H1 (cell line): ENCODE data around the gene NXT1. TPM values are rescaled to one million over a fixed set of nuclear protein-coding genes. Genes with fewer than 3 reads are reported as not detected.

Experiments used
- CTCF ChIA-PET: fragments of 300-600 bp; sonication (Branson Sonifier 250); formaldehyde crosslinking; loops from one replicate; lab custom pipeline; 2021; ENCODE audit not compliant: partially characterized antibody; lab: Charles Lee
- POLR2A ChIA-PET: fragments of 300-600 bp; sonication (Branson Sonifier 250); formaldehyde crosslinking; loops from one replicate; lab custom pipeline; 2021; ENCODE audit warnings: inconsistent platforms; ENCODE audit not compliant: partially characterized antibody; lab: Charles Lee
- DNase-seq, 2 experiments: peaks; one replicate each; pipeline versions ENCODE4 v3.0.0 to v3.0.0-alpha.2; 2010 to 2022; ENCODE audit warnings: low spot score in 2 of 2, low read depth in 1 of 2, mixed read lengths in 1 of 2
- FAIRE-seq: peaks from 2 replicates; lab custom pipeline; 2011; peaks lifted over from hg19 to GRCh38; lab: Jason Lieb, UNC
- H2AFZ ChIP-seq: 2 replicates; pipeline ENCODE4 v1.8.1; 2012; ENCODE audit warnings: low read length, inconsistent platforms
- H2AK5ac ChIP-seq: 2 replicates; pipeline ENCODE4 v1.6.1; 2013; ENCODE audit warnings: low read depth, low read length
- H2BK120ac ChIP-seq: replicated peaks from 2 replicates; pipeline ENCODE3; 2013; ENCODE audit warnings: low read depth, low read length, inconsistent platforms
- H2BK12ac ChIP-seq: 2 replicates; pipeline ENCODE4 v1.6.1; 2013; ENCODE audit warnings: low read depth, low read length
- H2BK15ac ChIP-seq: 2 replicates; pipeline ENCODE4 v1.6.1; 2013; ENCODE audit warnings: low read length
- H2BK20ac ChIP-seq: 2 replicates; pipeline ENCODE4 v1.6.1; 2013; ENCODE audit warnings: low read length
- H2BK5ac ChIP-seq: 2 replicates; pipeline ENCODE4 v1.6.1; 2013; ENCODE audit warnings: low read depth, low read length
- H3K14ac ChIP-seq: 2 replicates; pipeline ENCODE4 v1.6.1; 2013; ENCODE audit warnings: inconsistent platforms; ENCODE audit not compliant: insufficient read length
- H3K18ac ChIP-seq: 2 replicates; pipeline ENCODE4 v1.6.1; 2013; ENCODE audit warnings: low read length; ENCODE audit errors: extremely low read depth
- H3K23ac ChIP-seq: 2 replicates; pipeline ENCODE4 v1.6.1; 2013; ENCODE audit warnings: inconsistent platforms; ENCODE audit not compliant: insufficient read length
- H3K23me2 ChIP-seq: 2 replicates; pipeline ENCODE4 v1.6.1; 2013; ENCODE audit warnings: low read depth, low read length
- H3K27ac ChIP-seq: 2 replicates; pipeline ENCODE4 v1.6.1; 2011; ENCODE audit warnings: low read depth, low read length, inconsistent platforms
- H3K27me3 ChIP-seq, 4 experiments: replicated peaks in 1 of 4; 1 replicate in 1 of 4; 2 replicates in 3 of 4; pipeline versions ENCODE4 v1.6.1 to v1.8.1; 2011 to 2013; ENCODE audit warnings: low read length in 3 of 4, mild to moderate bottlenecking in 3 of 4, inconsistent platforms in 2 of 4, mixed read lengths in 2 of 4, moderate library complexity in 1 of 4; ENCODE audit not compliant: control insufficient read depth in 3 of 4, insufficient read depth in 3 of 4; ENCODE audit errors: extremely low read depth in 1 of 4
- H3K36me3 ChIP-seq, 4 experiments: 2 replicates each; pipeline versions ENCODE4 v1.6.1 to v1.8.1; 2011 to 2013; ENCODE audit warnings: mild to moderate bottlenecking in 4 of 4, low read length in 3 of 4, moderate library complexity in 2 of 4, control low read depth in 1 of 4, inconsistent platforms in 1 of 4; ENCODE audit not compliant: insufficient read depth in 4 of 4, control insufficient read depth in 2 of 4
- H3K4ac ChIP-seq: replicated peaks from 2 replicates; pipeline ENCODE3; 2013; ENCODE audit warnings: low read length, low read depth, mixed read lengths, inconsistent platforms; ENCODE audit not compliant: insufficient read length
- H3K4me1 ChIP-seq, 4 experiments: replicated peaks in 1 of 4; 1 replicate in 1 of 4; 2 replicates in 3 of 4; pipeline versions ENCODE4 v1.6.1 to v1.8.1; 2011 to 2013; ENCODE audit warnings: low read length in 3 of 4, inconsistent platforms in 2 of 4, mixed read lengths in 1 of 4; ENCODE audit not compliant: insufficient read depth in 4 of 4, control insufficient read depth in 3 of 4
- H3K4me2 ChIP-seq, 2 experiments: 2 replicates each; pipeline versions ENCODE4 v1.6.1 to v1.8.1; 2011 to 2013; ENCODE audit warnings: low read depth in 2 of 2, low read length in 2 of 2, control low read depth in 1 of 2, inconsistent platforms in 1 of 2, mild to moderate bottlenecking in 1 of 2; ENCODE audit not compliant: insufficient read depth in 1 of 2
- H3K4me3 ChIP-seq, 4 experiments: fragments of 200-600, 300-600 bp in 1 of 4; sonication (generic), shearing (Covaris generic), sonication (Bioruptor Twin) in 1 of 4; 2 replicates each; pipeline versions ENCODE4 v1.5.1 to v1.8.1; 2011 to 2016; ENCODE audit warnings: low read length in 4 of 4, low read depth in 3 of 4, control low read depth in 2 of 4, inconsistent platforms in 2 of 4, mild to moderate bottlenecking in 2 of 4, mixed read lengths in 1 of 4, moderate library complexity in 1 of 4; ENCODE audit not compliant: insufficient read depth in 2 of 4; ENCODE audit errors: extremely low read depth in 1 of 4
- H3K56ac ChIP-seq: replicated peaks from 2 replicates; pipeline ENCODE3; 2013; ENCODE audit warnings: low read depth, mild to moderate bottlenecking, mixed read lengths, low read length, inconsistent platforms; ENCODE audit not compliant: insufficient read length
- H3K79me1 ChIP-seq: 2 replicates; pipeline ENCODE4 v1.6.1; 2013; ENCODE audit warnings: low read depth, low read length, control low read depth
- H3K79me2 ChIP-seq, 2 experiments: 2 replicates each; pipeline versions ENCODE4 v1.6.1 to v1.8.1; 2012 to 2013; ENCODE audit warnings: low read length in 2 of 2, mild to moderate bottlenecking in 2 of 2, inconsistent platforms in 1 of 2; ENCODE audit not compliant: insufficient read depth in 2 of 2, control insufficient read depth in 1 of 2
- H3K9ac ChIP-seq, 4 experiments: replicated peaks in 1 of 4; 1 replicate in 1 of 4; 2 replicates in 3 of 4; pipeline versions ENCODE4 v1.6.1 to v1.8.1; 2011 to 2013; ENCODE audit warnings: low read depth in 3 of 4, low read length in 3 of 4, control low read depth in 2 of 4, mild to moderate bottlenecking in 2 of 4, moderate library complexity in 2 of 4, inconsistent platforms in 1 of 4; ENCODE audit errors: extremely low read depth in 1 of 4
- H3K9me3 ChIP-seq, 2 experiments: 2 replicates each; pipeline versions ENCODE4 v1.6.1 to v1.8.1; 2012 to 2013; ENCODE audit warnings: mild to moderate bottlenecking in 2 of 2, moderate library complexity in 2 of 2, control low read depth in 1 of 2, inconsistent platforms in 1 of 2, low read depth in 1 of 2, low read length in 1 of 2, mixed read lengths in 1 of 2; ENCODE audit not compliant: insufficient read depth in 2 of 2
- H4K20me1 ChIP-seq, 2 experiments: replicated peaks in 1 of 2; 2 replicates each; pipeline versions ENCODE3 to v1.8.1; 2011 to 2013; ENCODE audit warnings: inconsistent platforms in 2 of 2, low read length in 2 of 2, mild to moderate bottlenecking in 1 of 2; ENCODE audit not compliant: insufficient read depth in 2 of 2, control insufficient read depth in 1 of 2
- H4K5ac ChIP-seq: 2 replicates; pipeline ENCODE4 v1.6.1; 2013; ENCODE audit warnings: low read length, low read depth, mixed read lengths, inconsistent platforms; ENCODE audit not compliant: insufficient read length
- H4K8ac ChIP-seq: 2 replicates; pipeline ENCODE4 v1.8.0; 2013; ENCODE audit warnings: mild to moderate bottlenecking, moderate library complexity, low read length, inconsistent platforms; ENCODE audit not compliant: insufficient read depth; ENCODE audit errors: extremely low read depth
- H4K91ac ChIP-seq: replicated peaks from 2 replicates; pipeline ENCODE3; 2013; ENCODE audit warnings: low read length, mixed read lengths, inconsistent platforms; ENCODE audit not compliant: insufficient read length
- BCL11A ChIP-seq, 2 experiments: IDR thresholded peaks; one replicate each; pipeline ENCODE4 v1.6.1; 2011; ENCODE audit warnings: low read depth in 2 of 2, low read length in 2 of 2, mild to moderate bottlenecking in 2 of 2
- JUND ChIP-seq: IDR thresholded peaks from 2 replicates; pipeline ENCODE4 v1.6.1; 2011; ENCODE audit warnings: mild to moderate bottlenecking, improper control_type of control experiment, low read length
- PHF8 ChIP-seq: fragments of 200-600 bp; sonication (generic); conservative IDR thresholded peaks from 2 replicates; pipeline ENCODE4 v1.7.1; 2012; ENCODE audit warnings: low read depth, mild to moderate bottlenecking, inconsistent platforms, low read length, moderate library complexity
- WGBS, 2 experiments: shearing (Covaris generic) in 1 of 2; methylation state at CpG; one replicate each; pipeline versions ENCODE4 v1.1.6 to v1.1.7; 2013 to 2015; ENCODE audit warnings: low lambda C conversion rate in 2 of 2, mixed read lengths in 2 of 2, inconsistent platforms in 1 of 2, low coverage in 1 of 2, missing lambda C conversion rate in 1 of 2; ENCODE audit not compliant: insufficient replicate concordance in 2 of 2, insufficient coverage in 1 of 2, insufficient read length in 1 of 2; ENCODE audit errors: extremely low coverage in 1 of 2, missing lambda C conversion rate in 1 of 2; 5-methylcytosine and 5-hydroxymethylcytosine counted together
- polyA plus RNA-seq, 7 experiments: library from polyadenylated mRNA; depleted of rRNA in 3 of 7; stranded (reverse) in 5 of 7; unstranded in 2 of 7; fragments of >200 nt in 5 of 7; fragments of 200-250 nt in 2 of 7; gene quantifications; 1 replicate in 5 of 7; 2 replicates in 1 of 7; 4 replicates in 1 of 7; pipeline versions ENCODE4 v1.2.1 to v1.2.3, GENCODE V29; 2011 to 2013; ENCODE audit warnings: missing spikeins in 2 of 7, mixed read lengths in 2 of 7
- total RNA-seq: library from RNA; stranded (reverse); fragmentation: NEBNext Ultra II Directional; extraction: Animal tissue kit (Norgen Biotek cat#: 25700); gene quantifications from 2 replicates; pipeline ENCODE4 v1.2.1, GENCODE V29; 2021

The NXT1 gene
- total and polyA plus RNA-seq, 2 of the 8 experiments (the other 6 are each of a cell fraction or from before 2014, with no cell fraction given): 23.1 to 26.5 TPM

DNA sequence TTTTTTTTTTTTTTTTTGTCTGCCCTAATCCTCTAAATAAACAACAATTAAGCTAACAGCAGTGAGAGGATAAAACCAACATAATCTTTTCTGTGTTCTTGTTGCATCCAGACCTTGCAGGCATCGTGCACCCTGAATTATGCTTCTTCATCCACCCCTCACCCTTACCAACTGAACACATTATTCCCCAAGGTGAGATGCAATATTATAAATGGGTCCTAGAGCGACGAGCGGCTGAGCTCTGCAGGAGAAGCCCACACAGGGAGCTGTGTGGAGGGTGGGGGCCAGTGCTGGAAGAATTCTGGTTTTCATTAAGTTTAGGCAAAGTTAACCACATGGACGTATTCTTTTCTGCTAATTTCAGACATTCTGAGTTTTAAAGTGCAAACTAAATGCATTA is 32.2 kb upstream of the NXT1 start:
- no peak overlapping the region for H2BK120ac ChIP-seq
- no peak overlapping the region for H2BK15ac ChIP-seq
- no peak overlapping the region for H3K4me3 ChIP-seq
- no peak overlapping the region for H2AK5ac ChIP-seq
- no peaks in the 10 kb centered on the region for H3K79me2 ChIP-seq
- H2AFZ ChIP-seq: no peak overlapping the region
- peaks cover 0 to 7% of the 10 kb centered on the region in 2 experiments; a peak in 2 of 4 replicates for H3K9me3 ChIP-seq
- WGBS, 2 experiments: 88% methylated on average over 5 of the region's 5 CpGs; no CpG with 5 or more reads in 1 of the 2 experiments
- no peak for DNase-seq
- H3K4me1 ChIP-seq: no peaks in the 10 kb centered on the region
- H3K27me3 ChIP-seq: no peaks in the 10 kb centered on the region
- no peak overlapping the region for H3K27ac ChIP-seq
- H3K18ac ChIP-seq: no peak overlapping the region
- no peaks in the 10 kb centered on the region for H4K20me1 ChIP-seq
- H4K5ac ChIP-seq: no peak overlapping the region
- H4K8ac ChIP-seq: no peak overlapping the region
- H3K56ac ChIP-seq: no peak overlapping the region
- no peak overlapping the region for H3K23ac ChIP-seq
- TF ChIP-seq PHF8 (no peak), JUND (no peak), BCL11A (IDR thresholded peaks at IDR 0.05; ENCODE audit: low read depth in 2 of 2, low read length in 2 of 2) (no peak)
- ChIA-PET CTCF (interaction anchor here (1.0 to 6.8 kb wide), 2 partner anchors 21 to 71 kb away, joined by 4 to 63 read pairs; no protein-coding TSS in a partner anchor), POLR2A (no interaction called here)
- H3K9ac ChIP-seq: no peak overlapping the region
- FAIRE-seq: no peak
- no peak overlapping the region for H2BK20ac ChIP-seq
- no peak overlapping the region for H3K4ac ChIP-seq
- no peaks in the 10 kb centered on the region for H3K23me2 ChIP-seq
- H2BK12ac ChIP-seq: no peak overlapping the region
- H3K36me3 ChIP-seq: no peaks in the 10 kb centered on the region
- no peaks in the 10 kb centered on the region for H3K79me1 ChIP-seq
- H3K14ac ChIP-seq: no peak overlapping the region
- H2BK5ac ChIP-seq: no peak overlapping the region
- no peak overlapping the region for H3K4me2 ChIP-seq
- H4K91ac ChIP-seq: no peak overlapping the region
